Motor neuron (in vitro differentiated cells): ENCODE data around the gene DOLK. TPM values are rescaled to one million over a fixed set of nuclear protein-coding genes. Genes with fewer than 3 reads are reported as not detected.
"Not testable (repeated sequence)": the region's sequence is repeated elsewhere in the genome, so short reads cannot be mapped to it uniquely, and the experiment has no call there.

ENCODE experiments used
- ATAC-seq, 8 experiments: fragments of 200-7000 bp; cut with Tn5 transposase; replicated peaks in 6 of 8; 2 replicates each; pipeline ENCODE4 v1.8.0; 2021; ENCODE audit warnings: mild to moderate bottlenecking in 8 of 8, moderate library complexity in 8 of 8
- H3K27ac ChIP-seq, 2 donors: fragments of 250-450 bp; sonication (Bioruptor Pico); 2 replicates each; pipeline ENCODE4 v1.9.0; 2021; ENCODE audit warnings: antibody characterized with exemption in 2 of 2, mild to moderate bottlenecking in 2 of 2, moderate library complexity in 1 of 2
- H3K4me1 ChIP-seq, 2 donors: fragments of 250-450 bp; sonication (Bioruptor Pico); replicated peaks in 1 of 2; 2 replicates each; pipeline ENCODE4 v1.6.1; 2021; ENCODE audit warnings: antibody characterized with exemption in 2 of 2, mild to moderate bottlenecking in 2 of 2, moderate library complexity in 1 of 2
- H3K4me3 ChIP-seq, 5 donors: fragments of 250-450 bp; sonication (Bioruptor Pico); 2 replicates each; pipeline ENCODE4 v1.9.0; 2021; ENCODE audit warnings: antibody characterized with exemption in 5 of 5, mild to moderate bottlenecking in 5 of 5, moderate library complexity in 4 of 5
- WGBS, 10 experiments: fragments of 450-650 bp; shearing (Covaris generic); methylation state at CpG; one replicate each; pipeline ENCODE4 v1.0.0; 2022; 5-methylcytosine and 5-hydroxymethylcytosine counted together
- in situ Hi-C, 9 experiments: fragments of 400-800 bp; cut with MboI; loops; one replicate each; pipeline ENCODE4 v1.15.0; 2021; ENCODE audit warnings: low sequenced_read_pairs in 9 of 9, low pct_unique_long_range_greater_than_20kb in 2 of 9; ENCODE audit not compliant: unreplicated experiment in 9 of 9
- total RNA-seq, 8 experiments: library from RNA; unstranded; fragments of 300-600 nt; gene quantifications; 2 replicates each; pipeline versions ENCODE4 v1.2.3 to v1.2.4, GENCODE V29; 2022

Gene DOLK
- total RNA-seq, 8 experiments from 2014 or later = 7.5 to 27.9 (median 16.3) TPM

DNA sequence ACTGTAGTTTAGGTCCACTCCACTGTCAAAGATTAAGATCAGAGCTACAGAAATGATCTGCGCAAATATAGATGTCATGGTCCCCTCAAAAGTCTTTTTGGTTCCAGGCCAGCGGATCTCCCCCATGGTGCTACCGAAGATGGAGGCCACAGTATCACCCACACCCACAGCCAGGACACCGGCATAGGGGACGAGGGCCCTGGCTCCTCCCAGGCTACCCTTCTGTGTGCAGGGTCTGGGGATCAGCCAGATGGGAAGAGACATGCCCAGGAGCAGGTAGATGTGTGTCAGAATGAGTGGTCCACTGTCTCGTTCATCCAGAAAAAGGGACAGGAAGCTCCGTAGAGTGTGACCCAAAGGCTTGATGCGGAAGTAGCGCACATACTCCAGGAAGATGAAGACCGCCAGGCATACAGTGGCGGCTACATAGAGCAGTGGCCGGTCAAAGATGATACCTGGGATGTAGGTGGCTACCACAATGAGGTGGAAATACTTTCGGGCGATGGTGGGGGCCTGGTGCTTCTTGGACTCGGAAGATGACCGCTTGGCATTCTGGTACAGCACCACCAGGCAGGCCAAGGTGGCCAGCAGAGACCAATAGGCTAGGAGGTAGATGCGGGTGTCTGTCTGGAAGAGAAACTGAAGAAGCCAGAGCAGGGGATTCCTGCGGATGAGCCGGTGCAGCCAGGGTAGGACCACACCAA, 1.5 kb downstream of the DOLK start:
- in situ Hi-C loops = no loop called here
- no peak for ATAC-seq

DNA sequence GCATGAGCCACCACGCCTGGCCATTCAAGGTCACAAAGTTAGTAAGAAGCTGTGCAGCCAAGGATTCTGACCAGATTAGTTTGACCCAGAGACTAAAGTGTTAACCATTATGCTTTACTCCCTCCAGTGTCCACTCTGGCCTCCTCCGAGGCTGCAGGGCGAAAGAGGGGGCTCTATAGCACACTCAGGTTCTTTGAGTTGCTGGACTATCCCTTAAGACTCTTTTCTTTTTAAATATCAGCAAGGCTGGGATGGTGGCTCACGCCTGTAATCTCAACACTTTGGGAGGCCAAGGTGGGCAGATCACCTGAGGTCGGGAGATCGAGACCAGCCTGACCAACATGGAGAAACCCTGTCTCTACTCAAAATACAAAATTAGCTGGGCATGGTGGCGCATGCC, 2.4 kb downstream of the DOLK start:
- not testable (repeated sequence) for ATAC-seq
- 80 to 100% (median 88%) methylated on average over 2 to 5 of the region's 7 CpGs; no CpG with 5 or more reads in 3 of the 10 experiments for WGBS, 10 experiments

More for the DNA sequence above, 1.5 kb downstream of the DOLK start:
- WGBS, 10 experiments = 80 to 100% (median 97%) methylated on average over 1 to 13 of the region's 19 CpGs; no CpG with 5 or more reads in 2 of the 10 experiments
- no peak overlapping the region for H3K27ac ChIP-seq
- peaks cover 5 to 10% of the 10 kb centered on the region in 2 donors for H3K4me1 ChIP-seq
- H3K4me3 ChIP-seq = no peak overlapping the region

DNA sequence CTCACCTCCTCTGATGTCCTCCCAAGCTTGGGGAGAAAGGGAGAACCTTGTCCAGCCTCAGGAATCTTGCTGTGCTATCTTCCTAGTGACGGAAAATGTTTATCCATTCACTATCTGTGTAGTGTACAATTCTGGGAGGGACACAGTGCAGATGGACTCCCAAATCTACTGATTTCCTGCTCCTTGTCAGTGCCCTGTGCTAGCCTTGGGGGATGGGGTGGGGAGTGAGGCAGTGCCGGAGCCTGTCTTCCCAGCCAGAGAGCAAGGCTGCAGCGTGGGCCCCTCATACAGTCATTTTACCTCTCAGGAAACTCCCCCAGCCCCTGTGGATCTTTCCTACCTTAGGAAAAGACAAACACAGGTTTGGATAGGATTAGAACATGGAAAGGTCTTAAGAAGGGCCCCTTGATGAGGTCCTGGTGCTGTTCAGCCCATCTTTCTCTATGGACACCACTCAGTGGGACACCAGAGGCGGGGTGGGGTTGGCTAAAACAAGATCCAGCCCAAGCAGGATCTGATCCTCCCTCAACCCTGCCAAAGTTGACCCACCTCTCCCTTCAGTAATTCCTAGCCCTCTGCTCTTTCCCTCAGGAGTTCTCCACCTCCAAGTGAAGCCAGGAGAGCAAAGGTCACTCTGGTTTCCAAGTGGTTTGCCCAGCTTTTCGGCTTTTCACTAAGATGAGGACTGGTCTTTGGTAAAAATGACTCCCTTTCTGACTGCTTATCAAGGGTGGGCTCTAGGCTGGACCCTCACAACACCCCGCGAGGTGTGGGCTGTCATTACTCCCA, 3.4 kb downstream of the DOLK start:
- Histone ChIP-seq H3K27ac (no peak overlapping the region), H3K4me1 (peaks cover 5 to 10% of the 10 kb centered on the region in 2 donors), H3K4me3 (no peak overlapping the region)
- 80 to 100% (median 91%) methylated on average over 1 to 4 of the region's 7 CpGs; no CpG with 5 or more reads in 2 of the 10 experiments for WGBS, 10 experiments
- in situ Hi-C loops = no loop called here
- ATAC-seq = no peak

More for the DNA sequence above, 2.4 kb downstream of the DOLK start:
- H3K27ac ChIP-seq, H3K4me1 ChIP-seq, H3K4me3 ChIP-seq, in situ Hi-C loops: not testable (repeated sequence)

DNA sequence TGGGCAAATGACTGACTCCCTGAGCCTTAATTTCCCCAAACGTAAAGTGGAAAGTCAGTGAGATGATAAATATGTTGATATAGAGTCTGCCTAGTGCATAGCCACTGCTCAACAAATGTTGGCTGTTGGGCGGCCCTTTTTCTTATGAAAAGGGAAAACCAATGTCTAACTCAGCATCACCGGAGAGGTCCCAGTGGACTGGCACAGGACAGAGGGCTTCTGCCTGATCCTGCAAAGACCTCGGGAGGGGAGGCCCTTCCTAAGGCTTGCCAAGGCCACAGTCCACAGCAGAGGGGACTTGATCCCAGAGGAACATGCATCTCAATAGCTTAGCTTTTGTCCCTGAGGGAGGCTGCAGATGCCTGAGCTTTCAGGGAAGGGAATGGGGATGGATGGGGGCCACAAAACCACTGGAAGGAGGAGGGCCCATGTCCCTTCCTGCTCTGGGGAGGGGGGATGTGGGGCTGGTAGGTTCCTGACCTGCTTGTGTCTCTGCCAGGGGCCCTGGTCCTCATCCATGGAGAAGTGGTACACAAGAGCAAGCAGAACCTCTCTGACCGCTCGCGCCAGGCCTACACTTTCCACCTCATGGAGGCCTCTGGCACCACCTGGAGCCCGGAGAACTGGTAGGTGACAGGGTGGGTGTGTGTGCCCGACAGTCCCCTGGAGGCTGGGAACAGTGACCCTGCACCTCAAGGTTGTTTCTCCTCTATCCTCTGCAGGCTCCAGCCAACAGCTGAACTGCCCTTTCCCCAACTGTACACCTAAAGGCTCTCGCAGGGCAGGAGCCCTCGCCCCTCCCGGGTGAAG, 6.3 kb downstream of the DOLK start:
- ATAC-seq = peak in 2 of 8 experiments; percentile 8 to 13
- Histone ChIP-seq H3K4me1 (no peaks in the 10 kb centered on the region), H3K4me3 (no peak overlapping the region), H3K27ac (no peak overlapping the region)
- in situ Hi-C loops = no loop called here
- 67 to 100% (median 100%) methylated on average over 1 to 3 of the region's 12 CpGs; no CpG with 5 or more reads in 5 of the 10 experiments for WGBS, 10 experiments

DNA sequence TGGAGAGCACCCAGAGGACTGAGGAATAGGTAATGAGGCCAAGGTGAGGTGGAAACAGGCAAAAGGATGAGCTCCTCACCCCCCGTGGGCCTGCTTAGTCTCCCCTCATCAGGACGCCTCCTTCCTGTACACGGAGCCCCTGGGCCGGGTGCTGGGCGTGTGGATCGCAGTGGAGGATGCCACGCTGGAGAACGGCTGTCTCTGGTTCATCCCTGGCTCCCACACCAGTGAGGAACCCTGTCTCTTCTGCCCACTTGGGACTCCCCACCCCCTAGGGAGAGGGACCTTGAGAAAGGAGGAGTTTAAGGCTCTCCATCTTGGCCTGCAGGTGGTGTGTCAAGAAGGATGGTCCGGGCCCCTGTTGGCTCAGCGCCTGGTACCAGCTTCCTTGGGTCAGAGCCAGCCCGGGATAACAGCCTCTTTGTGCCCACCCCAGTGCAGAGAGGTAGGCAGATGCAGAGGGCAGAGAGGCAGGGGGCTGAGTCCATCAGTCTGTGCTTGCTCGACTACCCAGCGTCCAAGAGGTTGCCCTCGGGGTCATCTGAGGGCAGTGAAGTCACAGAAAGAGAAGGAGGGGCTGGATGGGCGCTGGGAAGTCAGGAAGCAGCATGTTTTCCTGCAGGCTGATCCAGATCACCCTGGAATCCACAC, 7.0 kb downstream of the DOLK start:
- no peaks in the 10 kb centered on the region for H3K4me1 ChIP-seq
- in situ Hi-C loops = no loop called here
- peak in 1 of 8 experiments; percentile 14 for ATAC-seq
- no peak overlapping the region for H3K27ac ChIP-seq
- no peak overlapping the region for H3K4me3 ChIP-seq
- WGBS, 10 experiments = 36 to 100% (median 50%) methylated on average over 1 to 6 of the region's 15 CpGs; no CpG with 5 or more reads in 5 of the 10 experiments

DNA sequence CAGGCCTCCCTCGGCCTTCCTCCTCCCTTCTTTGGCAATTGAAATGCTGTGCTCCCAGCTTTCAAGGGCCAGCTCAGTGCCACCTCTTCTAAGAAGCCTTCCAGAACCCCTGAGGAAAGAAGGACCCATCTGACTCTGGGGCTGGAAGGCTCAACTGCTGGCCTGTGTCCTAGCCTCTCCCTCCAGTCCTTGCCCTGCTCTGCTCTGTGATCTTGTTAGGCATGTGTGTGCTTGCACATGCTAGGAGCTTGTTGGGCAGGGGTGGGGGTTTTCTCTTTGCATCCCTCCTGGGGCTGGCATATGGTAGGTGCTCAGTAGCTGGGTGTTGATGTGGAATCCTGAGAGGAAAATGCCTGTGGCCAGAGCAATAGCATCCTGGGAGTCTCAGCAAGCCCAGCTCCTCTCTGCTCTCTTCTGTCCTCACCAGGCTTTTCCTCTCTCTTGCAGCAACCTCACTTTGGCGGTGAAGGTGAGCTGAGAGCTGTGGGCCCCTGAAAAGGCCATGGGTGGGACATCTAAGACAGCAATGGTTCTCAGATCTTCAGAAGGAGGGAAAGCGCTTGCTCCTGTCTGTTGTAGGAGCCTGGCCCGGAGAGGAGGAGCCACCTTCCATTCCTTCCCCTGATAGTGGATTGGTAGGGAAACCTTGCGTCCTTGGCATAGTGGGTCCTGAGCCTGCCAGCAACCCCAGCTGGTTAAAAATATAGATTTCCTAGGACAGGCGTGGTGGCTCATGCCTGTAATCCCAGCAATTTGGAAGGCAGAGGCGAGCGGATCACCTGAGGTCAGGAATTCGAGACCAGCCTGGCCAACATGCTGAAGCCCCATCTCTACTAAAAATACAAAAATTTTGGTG, 9.9 kb downstream of the DOLK start:
- H3K27ac ChIP-seq = no peak overlapping the region
- in situ Hi-C loops = no loop called here
- 80 to 100% (median 83%) methylated on average over 1 to 4 of the region's 9 CpGs; no CpG with 5 or more reads in 3 of the 10 experiments for WGBS, 10 experiments
- H3K4me1 ChIP-seq = no peaks in the 10 kb centered on the region
- ATAC-seq = no peak
- H3K4me3 ChIP-seq = no peak overlapping the region

DNA sequence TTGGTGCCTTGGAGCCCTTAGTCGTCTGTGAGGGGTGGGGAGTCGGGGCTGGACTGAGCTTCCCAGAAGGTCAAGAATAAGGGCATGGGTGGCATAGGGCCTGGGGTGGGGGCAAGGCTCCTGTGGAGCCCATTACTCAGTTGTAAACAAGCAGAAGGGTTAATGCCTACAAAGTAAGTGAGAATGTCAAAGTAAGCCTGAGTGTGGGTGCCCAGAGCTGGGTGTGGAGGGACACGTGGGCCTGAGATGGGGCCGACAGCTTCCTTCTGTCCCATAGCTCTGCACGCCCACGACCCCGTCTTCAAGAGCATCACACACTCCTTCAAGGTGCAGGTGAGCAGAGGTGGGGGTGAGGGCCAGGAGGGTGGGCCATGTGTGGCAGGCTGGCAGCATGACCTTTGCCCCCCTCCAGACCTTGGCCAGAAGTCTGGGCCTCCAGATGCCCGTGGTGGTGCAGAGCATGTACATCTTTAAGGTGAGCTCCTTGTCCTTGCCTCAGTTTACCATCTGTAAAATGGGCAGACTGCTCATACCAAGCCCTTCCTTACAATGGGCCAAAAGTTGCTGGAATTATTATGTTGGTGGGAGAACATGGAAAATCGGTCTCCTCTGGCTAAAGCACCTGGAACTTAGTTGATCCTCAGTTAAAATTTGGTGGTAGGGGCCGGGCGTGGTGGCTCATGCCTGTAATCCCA, 11.1 kb downstream of the DOLK start:
- no peak overlapping the region for H3K27ac ChIP-seq
- in situ Hi-C loops = no loop called here
- H3K4me3 ChIP-seq = no peak overlapping the region
- no peak for ATAC-seq
- 57 to 92% (median 92%) methylated on average over 2 to 4 of the region's 11 CpGs; no CpG with 5 or more reads in 7 of the 10 experiments for WGBS, 10 experiments
- no peaks in the 10 kb centered on the region for H3K4me1 ChIP-seq

DNA sequence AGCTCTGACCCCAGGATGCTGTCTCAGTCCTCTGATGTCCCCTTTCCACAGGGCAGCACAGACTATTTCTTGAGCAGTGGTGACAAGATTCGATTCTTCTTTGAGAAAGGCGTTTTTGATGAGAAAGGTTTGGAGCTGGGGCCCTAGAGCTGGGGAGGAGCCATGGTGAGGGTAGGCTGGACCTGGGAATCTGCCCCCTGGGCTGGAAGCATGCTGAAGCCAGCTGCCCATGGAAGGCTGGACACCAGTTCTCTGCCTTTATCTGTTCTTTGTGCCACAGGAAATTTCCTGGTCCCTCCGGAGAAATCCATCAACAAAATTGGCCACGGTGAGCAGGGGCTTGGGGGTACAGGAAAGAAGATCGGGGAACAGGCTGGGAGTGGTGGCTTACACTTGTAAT, 13.7 kb downstream of the DOLK start:
- Histone ChIP-seq H3K4me1 (no peaks in the 10 kb centered on the region), H3K27ac (no peak overlapping the region), H3K4me3 (no peak overlapping the region)
- WGBS, 10 experiments = 60 to 92% (median 78%) methylated on average over 1 to 5 of the region's 5 CpGs; no CpG with 5 or more reads in 2 of the 10 experiments
- no peak for ATAC-seq
- in situ Hi-C loops = no loop called here

DNA sequence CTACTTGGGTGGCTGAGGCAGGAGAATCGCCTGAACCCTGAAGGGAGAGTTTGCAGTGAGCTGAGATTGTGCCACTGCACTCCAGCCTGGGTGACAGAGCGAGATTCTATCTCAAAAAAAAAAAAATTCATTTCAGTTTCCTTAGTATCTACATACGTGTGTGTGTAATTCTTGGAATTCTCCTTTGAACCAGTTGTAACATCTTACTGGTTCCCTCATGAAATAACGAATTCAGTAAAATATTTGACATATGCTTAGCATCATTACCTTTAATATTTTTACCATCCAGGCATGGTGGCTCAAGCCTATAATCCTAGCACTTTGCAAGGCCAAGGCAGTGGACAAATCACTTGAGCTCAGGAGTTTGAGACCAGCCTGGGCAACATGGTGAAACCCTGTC, 17.8 kb downstream of the DOLK start:
- Histone ChIP-seq H3K4me3 (no peak overlapping the region), H3K4me1 (no peaks in the 10 kb centered on the region), H3K27ac (no peak overlapping the region)
- no peak for ATAC-seq
- in situ Hi-C loops = loop anchor here in 1 of 9 experiments (10.0 kb wide), 1 partner anchor 65 kb away; no protein-coding TSS in a partner anchor
- WGBS, 10 experiments = 63 to 88% (median 79%) methylated on average over 1 to 4 of the region's 4 CpGs; no CpG with 5 or more reads in 4 of the 10 experiments

DNA sequence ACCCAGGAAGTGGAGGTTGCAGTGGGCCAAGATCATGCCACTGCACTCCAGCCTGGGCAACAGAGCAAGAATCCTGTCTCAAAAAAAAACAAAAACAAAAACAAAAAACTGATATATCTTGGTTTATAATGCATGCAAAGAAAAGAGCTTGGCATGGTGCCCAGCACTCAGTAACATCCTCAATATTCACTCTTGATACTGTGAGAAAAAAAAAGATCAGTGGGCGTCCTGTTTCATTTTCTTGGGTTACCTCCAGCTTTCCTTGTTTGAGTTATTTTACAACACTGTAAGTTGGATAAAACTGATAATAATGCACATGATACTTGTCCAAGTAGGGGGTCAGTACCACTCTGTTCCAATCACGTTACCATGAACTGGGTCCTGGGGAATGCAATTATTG, 18.8 kb downstream of the DOLK start:
- Histone ChIP-seq H3K4me3 (no peak overlapping the region), H3K27ac (no peak overlapping the region), H3K4me1 (no peaks in the 10 kb centered on the region)
- no peak for ATAC-seq
- WGBS, 10 experiments = 40 to 89% (median 80%) methylated on average over 1 to 2 of the region's 2 CpGs; no CpG with 5 or more reads in 3 of the 10 experiments
- in situ Hi-C loops = loop anchor here in 1 of 9 experiments (10.0 kb wide), 1 partner anchor 64 kb away; no protein-coding TSS in a partner anchor

DNA sequence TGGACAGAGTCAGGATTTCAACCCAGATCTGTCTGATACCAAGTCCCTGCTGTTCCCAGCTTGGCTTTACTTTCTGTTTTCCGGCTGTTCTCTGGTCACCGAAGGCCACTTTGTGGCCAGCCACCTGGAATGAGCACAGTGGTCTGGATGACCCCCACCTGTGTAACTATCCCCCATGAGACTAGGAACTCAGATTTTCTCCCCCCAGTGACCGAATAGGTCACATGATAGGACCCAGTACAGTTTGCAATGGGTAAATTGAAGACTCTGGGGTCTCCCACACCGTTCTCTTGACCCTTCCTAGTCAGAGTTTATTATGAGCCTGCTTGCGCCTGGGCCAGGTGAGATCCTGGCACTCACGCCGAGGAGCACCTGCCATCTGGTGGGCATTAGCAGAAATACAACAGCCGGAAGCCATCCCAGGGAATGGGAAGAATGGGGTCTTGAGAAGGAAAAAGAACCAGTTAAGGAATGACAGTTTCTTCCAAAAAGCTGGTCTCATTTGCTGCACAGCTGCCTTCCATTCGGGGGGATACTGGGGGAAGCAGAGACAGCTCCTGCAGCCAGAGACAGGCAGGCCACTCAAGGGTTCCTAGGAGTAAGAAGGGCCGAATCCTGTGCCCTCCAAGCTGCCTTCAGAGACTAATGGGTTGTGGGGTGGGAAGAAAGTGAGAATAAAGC, 19.5 kb downstream of the DOLK start:
- Histone ChIP-seq H3K4me3 (no peak overlapping the region), H3K4me1 (no peaks in the 10 kb centered on the region), H3K27ac (no peak overlapping the region)
- WGBS, 10 experiments = 0 to 37% (median 24%) methylated on average over 1 to 9 of the region's 10 CpGs; no CpG with 5 or more reads in 3 of the 10 experiments
- peak; percentile 71 to 94 (median 87) for ATAC-seq
- in situ Hi-C loops = loop anchor here in 1 of 9 experiments (10.0 kb wide), 1 partner anchor 63 kb away; no protein-coding TSS in a partner anchor
